Measurements from ENCODE around the gene SH3BP4.
A peak's percentile ranks its signal among the peaks of the same experiment; 100 is the strongest.

SH3BP4 gene

DNA sequence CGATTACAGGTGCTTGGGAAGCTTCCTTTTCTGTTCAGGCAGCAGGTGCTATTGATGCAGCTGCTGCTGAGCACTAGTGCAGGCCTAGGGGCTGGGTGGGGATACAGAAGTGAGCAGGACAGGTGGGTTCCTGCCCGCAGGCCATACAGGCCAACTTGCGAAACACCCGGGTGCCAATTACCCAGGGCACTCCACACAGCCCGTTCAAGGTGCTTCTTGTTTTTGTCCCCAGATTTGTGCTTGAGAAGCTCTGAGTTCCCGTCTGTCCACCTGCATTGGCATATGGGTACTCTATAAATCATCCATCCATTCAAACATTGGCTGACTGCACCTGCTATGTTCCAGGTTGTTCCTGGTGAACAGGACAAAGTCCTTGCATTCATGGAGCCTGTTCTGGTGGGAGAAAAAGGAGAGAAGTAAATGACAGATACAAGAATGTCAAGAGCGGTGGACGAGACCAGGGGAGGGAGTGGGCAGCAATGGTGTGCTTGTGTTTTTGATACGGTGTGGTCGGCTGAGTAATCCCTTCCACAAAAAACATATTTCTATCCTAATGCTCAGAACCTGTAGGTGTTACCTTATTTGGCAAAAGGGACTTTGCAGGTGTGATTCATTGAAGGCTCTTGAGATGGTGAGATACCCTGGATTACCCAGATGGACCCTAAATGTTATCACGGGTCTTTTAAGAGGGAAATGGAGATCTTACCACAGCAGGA, 31.4 kb downstream of the SH3BP4 start:
- DNase-seq: no peak

DNA sequence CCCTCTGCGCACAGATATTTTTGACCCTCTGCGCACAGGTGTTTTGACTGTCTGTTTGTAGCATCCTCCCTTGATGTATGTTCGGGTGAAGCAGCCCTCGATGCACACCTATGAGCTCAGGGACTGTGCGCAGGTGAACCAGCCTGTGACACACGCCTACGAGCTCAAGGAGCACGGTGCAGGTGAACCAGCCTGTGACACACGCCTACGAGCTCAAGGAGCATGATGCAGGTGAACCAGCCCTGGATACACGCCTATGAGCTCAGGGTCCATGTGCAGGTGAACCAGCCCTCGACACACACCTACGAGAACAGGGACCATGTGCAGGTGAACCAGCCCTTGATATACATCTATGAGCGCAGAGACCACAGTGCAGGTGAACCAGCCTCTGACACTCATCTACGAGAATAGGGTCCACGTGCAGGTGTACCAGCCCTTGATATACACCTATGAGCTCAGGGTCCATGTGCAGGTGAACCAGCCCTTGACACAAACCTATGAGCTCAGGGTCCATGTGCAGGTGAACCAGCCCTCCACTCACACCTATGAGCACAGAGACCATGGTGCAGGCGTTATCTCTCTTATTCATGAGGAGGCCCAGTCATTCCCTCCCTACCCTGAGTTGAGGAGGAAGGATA, 33.9 kb downstream of the SH3BP4 start:
- DNase-seq: no peak

DNA sequence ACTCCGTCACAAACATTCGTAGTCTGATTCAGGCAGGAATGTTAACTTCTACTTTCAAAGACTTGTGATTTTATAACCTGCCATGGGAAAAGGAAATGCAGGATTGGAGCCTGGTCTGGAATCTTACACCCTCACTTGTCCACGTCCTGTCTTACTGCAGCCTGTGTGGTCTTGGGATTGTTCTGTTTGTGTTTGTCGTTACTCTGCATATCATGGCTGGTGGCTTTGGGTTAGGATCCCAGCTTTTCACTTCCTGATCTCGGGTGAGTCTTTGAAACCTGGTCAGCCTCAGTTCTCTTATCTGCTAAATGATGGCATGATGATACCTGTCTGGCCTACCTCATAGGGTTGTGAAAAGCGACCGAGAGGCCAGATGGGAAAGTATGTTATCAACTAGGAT, 34.6 kb downstream of the SH3BP4 start:
- no peak for DNase-seq

DNA sequence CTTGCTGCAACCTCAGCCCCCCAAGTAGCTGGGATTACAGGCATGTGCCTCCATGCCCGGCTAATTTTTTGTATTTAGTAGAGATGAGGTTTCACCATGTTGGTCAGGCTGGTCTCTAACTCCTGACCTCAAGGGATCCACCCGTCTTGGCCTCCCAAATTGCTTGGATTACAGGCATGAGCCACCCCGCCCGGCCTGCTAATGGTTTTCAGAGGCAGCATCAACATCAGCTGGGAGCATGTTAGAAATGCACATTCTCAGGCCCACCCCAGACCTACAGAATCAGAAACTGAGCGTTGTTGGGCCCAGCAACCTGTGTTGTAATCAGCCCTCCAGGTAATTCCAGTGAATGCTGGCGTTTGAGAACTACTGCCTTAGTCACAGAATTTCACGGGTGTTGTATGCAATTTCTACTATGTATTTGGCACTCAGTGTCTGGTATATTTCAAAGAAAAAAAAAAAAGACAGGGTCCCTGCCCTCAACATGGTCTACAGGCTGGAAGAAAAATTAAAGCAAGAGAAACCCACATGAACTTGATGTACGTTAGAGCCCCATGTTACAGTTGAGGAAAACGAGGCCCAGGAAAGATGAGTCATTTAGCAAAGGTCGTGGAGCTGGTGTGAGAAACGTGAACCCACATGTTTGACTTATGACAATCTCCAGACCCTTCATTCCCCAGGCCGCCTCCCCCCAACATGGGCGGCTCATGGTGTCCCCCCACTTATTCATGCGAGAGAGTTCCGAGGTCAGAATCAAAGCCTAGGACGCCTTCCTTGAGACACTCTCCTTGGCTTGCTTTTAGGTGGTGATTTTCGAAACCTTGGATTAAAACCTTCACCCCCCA, 35.3 kb downstream of the SH3BP4 start:
- DNase-seq: no peak

DNA sequence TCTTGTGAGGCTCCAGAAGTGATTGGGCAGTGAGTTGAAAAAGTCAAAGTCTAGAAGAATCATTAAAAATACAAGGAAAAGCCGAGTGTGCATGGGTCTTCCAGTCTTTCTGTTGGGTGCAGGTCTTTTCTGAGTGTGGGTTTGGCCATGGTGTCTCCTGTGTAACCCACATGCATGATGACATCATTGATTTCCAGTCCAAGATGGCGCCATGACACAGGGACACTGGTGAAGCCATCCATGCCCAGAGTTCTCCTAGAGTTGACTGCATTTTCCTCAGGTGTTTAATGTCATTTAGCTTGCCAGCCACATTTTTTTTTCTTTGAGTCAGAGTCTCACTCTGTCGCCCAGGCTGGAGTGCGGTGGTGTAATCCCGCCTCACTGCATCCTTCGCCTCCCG, 35.9 kb downstream of the SH3BP4 start:
- DNase-seq: no peak

- DNase-seq: no peak
Measured at GRCh38 chr2:234988491-234988890, 36.7 kb downstream of the SH3BP4 start.

GRCh38 chr2:234989183-234989701, 37.4 kb downstream of the SH3BP4 start:
- peak; percentile 82 for DNase-seq

DNA sequence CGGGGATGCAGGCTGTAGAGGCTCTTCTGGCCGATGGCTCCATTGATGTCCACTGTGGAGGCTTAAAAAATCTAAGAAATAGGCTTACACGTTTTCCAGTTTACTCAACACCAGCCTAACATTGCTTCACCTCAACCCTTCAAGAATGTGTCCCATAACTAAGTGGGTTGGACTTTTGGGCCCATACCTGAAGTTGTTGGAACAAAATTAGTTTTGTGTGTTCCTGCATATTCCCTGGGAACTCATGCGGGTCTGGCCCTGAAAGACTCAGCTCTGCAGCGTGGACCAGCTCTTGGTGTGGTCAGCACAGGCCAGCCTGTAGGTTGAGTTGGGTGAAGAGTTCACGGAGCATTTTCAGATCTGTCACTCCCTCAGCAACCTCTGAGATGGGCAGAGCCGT, 38.5 kb downstream of the SH3BP4 start:
- no peak for DNase-seq

DNA sequence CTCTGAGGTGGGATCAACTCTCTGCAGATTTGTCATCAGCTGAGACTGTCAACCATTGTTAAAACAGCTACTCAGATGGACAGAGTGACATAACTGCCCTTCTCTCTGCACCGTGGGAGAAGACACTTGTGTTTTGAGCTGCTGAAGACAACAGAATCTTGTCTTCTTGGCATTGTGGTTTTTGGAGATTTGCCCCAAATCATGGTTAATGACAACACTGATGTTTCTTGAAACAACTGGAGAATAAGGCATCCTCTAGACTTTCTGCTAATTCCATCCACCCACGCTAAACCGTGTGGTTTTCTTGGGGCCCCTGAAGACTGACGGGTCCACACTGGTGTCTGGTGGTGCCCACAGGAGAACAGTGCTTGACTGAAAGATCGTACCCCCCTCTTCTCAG, 39.5 kb downstream of the SH3BP4 start:
- no peak for DNase-seq

- peak; percentile 78 for DNase-seq
Measured at GRCh38 chr2:234991793-234992192, 40.0 kb downstream of the SH3BP4 start.

DNA sequence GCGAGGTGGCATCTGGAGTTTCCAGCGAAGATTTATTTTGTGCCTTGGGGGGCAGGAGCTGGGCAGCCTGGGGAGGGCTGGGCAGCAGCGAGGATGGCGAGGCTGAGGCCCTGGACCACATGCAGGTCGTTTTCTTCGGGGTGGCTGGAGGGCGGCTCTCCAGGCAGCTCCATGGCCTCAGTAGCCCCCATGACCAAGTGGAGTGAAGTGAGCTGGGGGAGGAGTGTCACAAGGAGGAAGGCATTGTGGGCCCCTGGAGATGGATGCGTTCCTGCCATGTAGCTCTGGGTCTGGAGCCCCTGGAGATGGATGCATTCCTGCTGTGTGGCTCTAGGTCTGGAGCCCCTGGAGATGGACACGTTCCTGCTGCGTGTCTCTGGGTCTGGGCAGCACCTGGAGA, 40.4 kb downstream of the SH3BP4 start:
- DNase-seq: no peak

DNA sequence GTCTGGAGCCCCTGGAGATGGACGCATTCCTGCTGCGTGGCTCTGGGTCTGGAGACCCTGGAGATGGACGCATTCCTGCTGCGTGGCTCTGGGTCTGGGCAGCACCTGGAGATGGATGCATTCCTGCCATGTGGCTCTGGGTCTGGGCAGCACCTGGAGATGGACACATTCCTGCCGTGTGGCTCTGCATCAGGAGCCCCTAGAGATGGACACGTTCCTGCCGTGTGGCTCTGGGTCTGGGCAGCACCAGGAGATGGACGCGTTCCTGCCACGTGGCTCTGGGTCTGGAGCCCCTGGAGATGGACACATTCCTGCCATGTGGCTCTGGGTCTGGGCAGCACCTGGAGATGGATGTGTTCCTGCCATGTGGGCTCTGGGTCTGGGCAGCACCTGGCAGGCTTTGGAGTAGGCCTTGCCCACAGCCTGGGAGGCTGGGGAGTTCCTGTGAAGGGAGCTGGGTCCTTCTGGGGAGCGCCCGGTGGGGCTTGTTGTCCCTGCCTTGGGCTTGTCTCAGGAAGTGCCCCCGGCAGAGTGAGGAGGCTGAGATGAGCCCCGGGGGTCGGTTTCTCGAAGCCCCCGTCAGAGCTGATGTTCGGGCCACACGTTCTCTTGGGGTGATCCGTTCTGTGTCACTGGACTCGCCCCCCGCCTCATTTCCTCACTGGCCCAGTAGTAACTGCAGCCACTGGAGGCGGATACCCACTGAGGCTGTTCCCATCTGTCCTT, 41.0 kb downstream of the SH3BP4 start:
- no peak for DNase-seq

- no peak for DNase-seq
Measured at GRCh38 chr2:234993541-234993981, 41.7 kb downstream of the SH3BP4 start.

GRCh38 chr2:234994438-234995321, 42.9 kb downstream of the SH3BP4 start:
- no peak for DNase-seq

DNA sequence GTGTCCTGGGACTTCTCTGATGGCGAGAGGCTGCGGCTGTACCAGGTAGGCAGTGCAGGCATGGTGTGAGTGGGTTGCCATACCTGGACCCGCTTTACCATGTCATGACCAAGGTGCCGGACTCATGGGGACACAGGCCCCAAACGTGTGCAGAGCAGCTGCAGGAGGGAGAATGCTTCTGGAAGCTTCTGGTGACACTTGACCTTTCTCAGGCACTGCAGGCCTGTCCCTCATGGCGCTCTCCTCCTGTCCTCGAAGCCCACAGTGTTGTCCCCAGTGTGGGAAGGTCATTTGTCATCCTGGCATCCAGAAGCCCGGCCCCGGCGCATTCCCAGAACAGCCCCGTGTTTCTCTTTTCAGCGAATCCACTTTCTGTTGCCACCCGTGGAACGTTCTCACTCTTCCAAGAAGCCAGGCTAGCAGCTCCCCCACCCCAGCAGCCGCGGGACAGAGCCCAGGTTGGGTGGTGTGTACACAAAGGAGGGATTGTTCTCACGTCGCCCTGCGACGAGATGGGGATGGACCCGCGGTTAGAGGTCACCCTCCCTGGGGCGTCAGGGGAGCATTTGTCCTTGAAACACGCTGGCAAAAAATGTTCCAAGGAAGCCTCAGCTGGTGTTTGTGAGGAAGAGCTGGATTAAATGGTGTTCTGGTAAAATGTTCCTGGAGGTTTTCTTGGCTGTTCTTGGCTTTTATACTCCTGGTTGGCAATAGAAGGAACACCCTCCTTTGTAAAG, 43.7 kb downstream of the SH3BP4 start:
- no peak for DNase-seq

- DNase-seq: peak; percentile 65
Measured at GRCh38 chr2:234996069-234996940, 44.5 kb downstream of the SH3BP4 start.

- no peak for DNase-seq
Measured at GRCh38 chr2:234996941-234997270, 45.1 kb downstream of the SH3BP4 start.

GRCh38 chr2:234997389-234997788, 45.6 kb downstream of the SH3BP4 start:
- no peak for DNase-seq

DNA sequence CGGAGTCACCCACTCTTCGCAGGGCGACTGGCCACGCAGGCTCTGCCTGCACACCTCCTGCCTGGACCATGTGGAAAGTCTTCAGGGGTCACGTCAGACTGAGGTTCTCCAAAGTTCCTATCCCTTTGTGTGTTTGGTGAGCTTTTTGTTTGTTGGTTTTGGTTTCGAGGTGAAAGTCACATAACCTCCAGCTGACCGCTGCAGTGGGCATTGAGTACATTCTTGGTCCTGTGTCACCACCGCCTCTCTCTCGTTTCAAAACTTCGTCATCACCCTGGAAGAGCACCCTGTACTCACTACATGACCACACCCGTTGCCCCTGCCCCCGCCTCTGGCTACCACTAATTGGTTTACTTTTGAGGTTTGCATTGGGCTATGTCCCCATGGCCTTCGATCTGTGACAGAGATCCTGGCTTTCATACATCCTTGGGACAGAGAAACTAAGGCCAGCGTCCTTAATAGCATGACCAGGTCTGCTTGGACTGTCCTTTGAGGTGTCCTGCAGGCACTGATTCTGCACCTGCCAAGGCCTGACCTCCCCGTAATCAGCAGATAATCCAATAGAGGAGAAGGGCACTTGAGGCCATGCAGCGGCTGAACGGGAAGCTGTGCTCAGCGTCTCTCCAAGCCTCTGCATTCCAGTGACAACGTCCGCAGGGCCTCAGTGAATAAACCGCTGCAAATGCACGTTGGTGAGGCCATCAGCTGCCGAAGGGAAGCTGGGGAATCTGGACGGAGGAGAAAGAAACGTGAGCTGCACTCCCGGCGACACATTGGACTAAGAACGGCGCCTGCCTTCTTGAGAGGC, 46.8 kb downstream of the SH3BP4 start:
- DNase-seq: no peak
